Stimulated activated CD8-positive, alpha-beta memory T cell treated with anti-CD3 and anti-CD28 coated beads, Interleukin-15, amount 100 ng/mL, for 48 hours (primary cell): ENCODE measurements around the gene C5orf22.
"Not testable (repeated sequence)": the region's sequence is repeated elsewhere in the genome, so short reads cannot be mapped to it uniquely, and the experiment has no call there.

Source experiments
- DNase-seq, 2 donors: peaks; one replicate each; pipeline ENCODE4 v3.0.0-alpha.2; 2020; ENCODE audit warnings: low read depth in 2 of 2

C5orf22 gene

DNA sequence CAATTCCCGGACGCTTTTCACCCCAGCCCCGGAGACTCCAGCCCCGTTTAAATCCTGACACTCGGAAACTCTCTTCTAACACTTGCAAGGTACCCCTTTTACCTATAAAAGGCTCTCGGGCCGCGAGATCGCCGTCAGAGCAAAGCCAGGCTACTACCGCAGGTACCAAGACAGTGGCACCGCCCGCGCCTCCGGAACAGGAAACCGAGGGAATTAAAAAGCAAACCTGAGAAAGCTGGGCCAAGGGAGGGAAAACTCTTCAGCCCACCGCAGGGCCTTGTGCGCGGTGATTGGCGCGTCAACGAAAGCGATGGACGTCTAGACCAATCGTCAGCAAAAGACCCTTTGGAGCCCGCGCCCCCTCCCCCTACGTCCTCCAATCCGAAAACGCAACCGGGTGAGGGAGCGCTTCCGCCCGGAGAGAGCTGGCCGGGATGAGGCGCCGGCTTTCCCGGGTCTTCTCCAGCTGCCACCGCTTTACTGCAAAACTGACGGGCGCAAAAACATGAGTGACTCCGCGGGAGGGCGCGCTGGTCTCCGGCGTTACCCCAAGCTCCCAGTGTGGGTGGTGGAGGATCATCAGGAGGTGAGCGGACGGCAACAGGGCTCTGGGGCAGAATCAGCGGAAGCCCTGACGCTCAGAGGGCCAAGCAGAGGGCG lies at the start of gene C5orf22, which contains the start of gene DROSHA:
TSS of gene C5orf22 (plus strand) at position 414 of the 660 bp plus-strand sequence. CDS start at position 506, 92 bp downstream.
TSS of gene DROSHA (minus strand) at position 206 of the 660 bp plus-strand sequence. CDS start 3,034 bp downstream, outside the sequence.
- peak; percentile 89 to 91 for DNase-seq

DNA sequence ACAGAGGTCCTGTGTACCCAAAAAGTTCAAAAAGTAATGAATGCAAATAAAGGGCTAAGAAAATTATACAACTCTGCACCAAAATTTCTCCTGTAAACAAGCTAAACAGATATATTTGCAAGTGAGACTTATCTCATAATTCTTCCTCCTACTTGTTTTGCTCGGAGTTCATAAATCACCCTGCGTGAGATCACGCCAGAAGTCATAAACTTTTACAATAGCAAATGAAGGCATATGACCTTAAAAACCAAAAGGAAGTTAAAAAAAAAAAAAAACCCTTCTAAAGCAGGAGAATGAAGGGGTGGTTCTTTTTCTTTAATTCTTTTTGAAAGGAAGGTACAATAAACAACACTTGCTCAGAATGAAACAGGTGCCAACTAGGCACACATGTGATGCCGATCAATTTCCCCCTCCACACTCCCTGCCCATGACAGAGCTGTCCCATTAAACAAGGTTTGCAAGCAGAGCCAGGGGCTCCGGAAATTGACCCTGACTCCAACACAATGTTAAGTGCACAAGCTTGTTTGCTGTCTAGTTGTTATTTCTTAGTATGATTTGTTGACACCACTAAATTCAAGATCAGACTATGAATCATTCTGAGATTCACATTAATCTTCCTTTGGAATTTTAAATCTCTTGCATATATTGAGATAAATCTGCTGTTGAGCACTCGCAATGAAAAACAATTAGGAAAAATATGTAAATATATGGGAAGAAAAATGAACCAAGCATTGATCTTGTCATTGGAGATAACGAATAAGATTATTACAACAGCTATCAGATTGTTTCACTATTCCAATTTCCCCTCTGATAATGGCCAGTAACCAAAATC lies 46.5 kb upstream of the C5orf22 start:
- no peak for DNase-seq

DNA sequence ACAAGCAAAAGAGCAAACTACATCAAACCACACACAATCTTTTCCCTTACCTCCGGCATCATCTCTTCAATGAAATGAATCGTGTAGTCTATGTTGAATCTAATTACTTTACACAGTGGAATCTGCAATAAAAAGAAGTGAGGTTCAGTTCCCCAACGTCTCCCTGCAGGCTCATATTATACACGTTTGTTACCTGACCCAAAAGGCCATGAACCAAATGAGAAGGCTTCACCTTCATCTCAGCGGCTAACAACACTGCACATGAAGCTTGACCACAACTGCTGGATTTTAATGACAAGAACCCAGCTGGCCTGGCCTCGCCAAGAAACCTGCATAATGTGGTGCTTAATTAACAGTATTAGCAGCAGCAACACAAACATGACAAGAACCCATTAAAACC lies 45.7 kb upstream of the C5orf22 start:
- no peak for DNase-seq

DNA sequence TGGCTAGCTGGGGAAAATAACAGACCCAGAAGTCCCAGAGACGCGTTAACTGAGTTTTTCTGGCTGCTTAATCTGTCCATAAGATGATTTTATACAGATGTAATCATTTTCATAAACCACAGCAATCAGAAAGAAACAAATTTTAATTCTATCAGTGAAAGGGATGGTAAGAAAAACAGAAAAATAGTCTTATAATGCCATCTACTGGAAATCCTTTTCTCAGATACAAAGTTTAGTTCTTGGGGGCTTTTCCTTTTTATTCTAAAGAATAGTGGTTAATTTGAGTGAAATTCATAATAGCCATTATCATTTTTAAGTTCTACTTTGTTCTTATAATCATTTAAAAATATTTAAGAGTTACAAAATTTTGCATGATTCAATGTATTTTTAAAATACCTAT lies 44.6 kb upstream of the C5orf22 start:
- no peak for DNase-seq

DNA sequence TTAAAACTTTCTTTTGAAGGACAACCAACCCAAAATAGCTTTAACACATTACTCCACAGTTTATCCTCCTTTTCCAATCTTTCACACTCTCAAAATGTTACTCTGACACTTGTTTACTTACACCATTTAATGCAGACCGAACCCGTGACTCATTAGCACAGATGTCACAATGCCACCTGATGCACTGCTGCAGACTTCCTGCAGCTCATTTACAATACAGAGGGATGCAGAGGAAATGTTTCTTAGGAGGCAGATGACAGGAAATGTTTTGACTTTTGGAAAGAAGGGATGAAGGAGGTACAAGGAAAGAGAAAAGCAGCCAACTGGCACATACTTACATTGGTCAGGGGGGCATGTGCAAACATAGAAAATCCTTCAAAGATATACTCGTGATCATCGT lies 39.2 kb upstream of the C5orf22 start:
- no peak for DNase-seq

DNA sequence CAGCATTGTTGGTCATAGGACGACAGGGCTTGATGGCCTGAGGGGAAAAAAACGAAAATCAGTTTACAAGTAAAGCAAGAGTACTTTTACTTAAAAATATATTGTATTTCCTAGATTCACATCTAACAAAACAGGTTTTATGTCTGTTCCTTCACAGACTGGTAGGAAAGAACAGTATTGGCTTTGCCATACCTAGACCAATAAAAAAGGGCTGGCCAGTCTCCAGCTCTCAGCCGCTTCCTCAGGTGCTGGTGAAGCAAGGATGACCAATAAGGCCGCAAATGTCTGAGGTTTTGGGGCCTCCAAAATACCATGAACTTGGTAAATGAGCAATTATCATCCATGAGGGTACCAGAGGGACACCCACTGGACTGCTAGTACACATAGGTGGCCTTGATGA lies 36.8 kb upstream of the C5orf22 start:
- no peak for DNase-seq

DNA sequence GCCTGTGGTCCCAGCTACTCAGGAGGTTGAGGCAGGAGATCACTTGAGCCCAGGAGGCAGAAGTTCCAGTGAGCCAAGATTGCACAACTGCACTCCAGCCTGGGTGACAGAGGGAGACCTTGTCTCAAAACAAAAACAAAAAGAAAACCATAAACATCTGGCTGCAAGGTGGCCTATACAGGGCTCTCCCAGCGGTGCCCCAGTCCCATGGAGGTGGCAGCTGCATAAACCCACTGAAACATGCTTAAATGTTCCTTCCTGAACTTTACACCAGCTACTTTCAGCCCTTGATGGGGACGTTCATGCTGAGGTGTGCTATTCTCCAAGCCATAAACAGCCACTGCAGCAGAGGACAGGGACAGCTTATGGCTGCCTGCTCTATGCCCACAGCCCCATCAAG lies 35.8 kb upstream of the C5orf22 start:
- no peak for DNase-seq

DNA sequence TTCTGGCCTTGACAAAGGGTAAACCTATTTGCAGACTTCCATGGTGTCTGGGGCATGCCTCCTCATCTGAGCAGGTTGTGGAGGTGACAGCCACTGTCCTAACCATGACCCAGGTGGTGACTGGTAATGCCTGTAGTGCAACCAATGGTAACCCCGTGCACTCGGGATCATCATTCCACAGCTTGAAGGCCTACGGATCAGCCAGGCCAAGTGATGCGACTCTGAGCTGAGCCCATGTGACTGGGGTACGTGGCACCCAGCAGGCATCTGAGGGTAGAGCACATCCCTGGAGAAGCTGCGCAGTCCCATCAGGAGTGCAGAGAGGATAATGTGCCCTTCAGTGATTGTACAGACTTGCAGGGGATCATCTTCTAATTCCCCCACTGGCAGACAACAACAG lies 35.2 kb upstream of the C5orf22 start:
- DNase-seq, result no peak

DNA sequence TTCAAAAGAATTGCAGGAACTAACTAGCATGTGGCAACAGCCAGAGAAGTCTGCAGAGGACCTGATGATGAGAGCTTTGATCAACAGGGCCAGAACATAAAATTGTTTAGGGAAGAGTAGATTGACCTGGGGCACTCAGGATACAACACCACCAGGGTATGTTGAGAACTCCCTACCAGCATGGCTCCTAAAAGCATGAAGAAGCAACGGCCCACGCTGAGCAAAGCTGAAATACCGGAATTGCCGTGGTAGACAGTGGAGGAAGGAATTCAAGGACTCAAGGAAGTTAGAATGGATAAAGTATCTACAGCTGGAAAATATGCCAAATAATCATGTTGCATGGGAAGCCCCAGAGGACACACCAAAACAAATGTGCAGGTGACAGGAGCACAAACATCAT lies 31.8 kb upstream of the C5orf22 start:
- DNase-seq, result no peak

DNA sequence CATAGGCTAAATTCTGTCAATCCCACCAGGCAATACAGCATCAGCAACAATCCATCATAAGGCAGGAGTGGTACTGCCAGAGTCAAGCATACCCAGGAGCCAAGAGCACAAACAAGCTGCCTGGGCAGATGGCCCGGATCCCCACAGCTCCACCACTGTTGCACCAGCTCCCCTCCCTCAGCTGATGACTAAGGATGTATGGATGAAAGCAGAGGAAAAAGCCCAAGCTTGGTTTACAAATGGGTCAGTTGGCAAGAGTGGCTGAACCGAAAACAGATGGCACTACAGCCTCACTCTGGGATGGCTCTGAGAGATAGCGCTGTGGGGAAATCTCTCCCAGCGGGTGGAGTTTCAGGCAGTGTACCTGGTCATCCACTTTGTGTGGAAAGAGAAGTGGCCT lies 29.6 kb upstream of the C5orf22 start:
- no peak for DNase-seq

DNA sequence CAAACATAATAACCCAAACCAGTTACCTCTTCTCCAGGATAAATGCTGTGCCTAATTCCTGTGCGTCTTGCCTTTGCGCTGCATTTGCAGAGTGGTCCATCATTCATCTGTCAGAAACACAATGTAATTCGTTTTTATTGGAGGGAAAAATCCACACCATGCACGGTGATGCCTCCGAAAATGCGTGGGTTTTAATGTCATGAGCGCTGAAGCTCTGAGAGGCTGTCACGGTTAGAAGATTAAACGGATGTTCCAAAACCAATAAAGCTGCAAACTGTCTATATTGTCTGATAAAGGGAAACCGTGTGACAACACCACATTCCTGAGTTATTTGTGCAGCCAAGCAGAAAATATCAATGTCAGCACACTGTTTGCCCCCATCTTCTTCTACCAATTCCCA lies 27.6 kb upstream of the C5orf22 start:
- no peak for DNase-seq

DNA sequence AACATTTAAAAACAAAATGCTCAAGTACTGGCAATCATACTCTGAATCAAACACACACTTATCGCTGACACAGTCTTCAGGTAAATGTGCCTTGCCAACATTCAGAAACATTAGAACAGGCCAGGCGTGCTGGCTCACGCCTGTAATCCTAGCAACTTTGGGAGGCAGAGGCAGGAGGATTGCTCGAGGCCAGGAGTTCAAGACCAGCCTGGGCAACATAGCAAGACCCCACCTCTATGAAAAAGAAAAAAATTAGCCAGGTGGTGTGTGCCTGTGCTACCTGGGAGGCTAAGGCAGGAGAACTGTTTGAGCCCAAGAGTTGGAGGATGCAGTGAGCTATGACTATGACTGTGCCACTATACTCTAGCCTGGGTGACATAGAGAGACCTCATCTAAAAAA lies 20.8 kb upstream of the C5orf22 start:
- DNase-seq, result no peak

DNA sequence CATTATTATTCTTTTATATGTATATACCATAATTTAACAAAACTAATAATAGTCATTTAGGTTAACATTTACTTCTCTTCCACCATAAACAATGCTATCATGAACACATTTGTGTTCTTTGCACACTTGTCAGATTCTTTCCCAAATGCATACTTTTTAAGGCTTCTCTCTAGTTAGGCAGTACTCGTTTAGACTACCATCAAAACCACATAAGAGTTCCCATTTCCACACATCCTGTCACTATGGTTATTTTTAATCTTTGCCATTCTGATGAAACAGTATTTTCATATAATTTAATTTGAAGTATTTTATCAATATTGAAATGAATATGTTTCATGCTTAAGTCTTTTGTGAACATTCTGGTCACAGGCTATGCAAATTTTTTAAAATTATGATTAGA lies 15.3 kb upstream of the C5orf22 start:
- DNase-seq, result no peak

DNA sequence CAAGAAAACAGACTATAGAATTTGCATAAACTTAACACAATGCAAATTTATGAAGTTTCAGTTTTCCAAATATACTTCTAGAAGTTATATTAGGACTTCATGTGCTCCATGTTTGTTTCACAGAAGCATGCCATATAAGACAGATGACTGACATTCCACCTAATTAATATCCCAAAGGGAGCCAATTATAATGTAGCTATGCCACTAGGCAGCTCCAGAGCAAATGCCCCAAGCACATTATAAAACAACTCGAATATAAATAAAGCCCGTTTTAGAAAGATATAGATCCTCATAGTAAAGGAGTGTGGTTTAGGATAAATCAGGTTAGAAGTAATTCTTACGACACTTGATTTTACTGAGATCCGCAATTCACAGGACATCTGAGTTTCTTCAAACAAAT lies 9.1 kb upstream of the C5orf22 start:
- no peak for DNase-seq

DNA sequence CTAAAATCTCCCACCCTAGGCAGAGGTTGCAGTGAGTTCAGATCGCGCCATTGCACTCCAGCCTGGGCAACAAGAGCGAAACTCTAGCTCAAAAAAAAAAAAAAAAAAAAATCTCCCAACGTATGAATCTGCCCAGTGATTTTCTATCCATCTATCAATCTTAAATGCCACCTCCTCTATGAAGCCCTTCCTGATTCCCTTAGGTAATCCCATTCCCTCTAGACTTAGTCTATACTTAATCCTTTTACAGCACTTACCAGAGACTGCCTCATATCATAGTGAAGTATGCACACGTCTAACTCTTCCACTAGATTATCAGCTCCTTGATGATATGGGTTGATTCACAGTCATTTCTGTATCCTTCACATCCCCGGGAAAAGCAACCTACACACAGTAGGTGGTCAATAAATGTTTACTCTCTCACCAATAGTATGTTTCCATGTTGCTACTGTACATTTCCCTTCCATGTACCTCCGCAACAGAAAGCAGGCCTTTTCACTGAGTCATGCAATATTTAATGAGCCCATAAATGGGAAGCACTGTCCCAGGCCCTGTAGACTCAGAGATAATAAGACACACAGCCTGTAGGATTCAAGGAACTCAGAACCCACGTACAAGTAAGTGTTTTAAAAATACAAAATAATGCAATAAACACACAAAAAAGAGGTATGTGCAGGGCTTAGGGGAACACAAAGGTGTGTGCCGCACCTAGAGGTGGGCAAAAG lies 1.4 kb upstream of the C5orf22 start:
- DNase-seq, result no peak

DNA sequence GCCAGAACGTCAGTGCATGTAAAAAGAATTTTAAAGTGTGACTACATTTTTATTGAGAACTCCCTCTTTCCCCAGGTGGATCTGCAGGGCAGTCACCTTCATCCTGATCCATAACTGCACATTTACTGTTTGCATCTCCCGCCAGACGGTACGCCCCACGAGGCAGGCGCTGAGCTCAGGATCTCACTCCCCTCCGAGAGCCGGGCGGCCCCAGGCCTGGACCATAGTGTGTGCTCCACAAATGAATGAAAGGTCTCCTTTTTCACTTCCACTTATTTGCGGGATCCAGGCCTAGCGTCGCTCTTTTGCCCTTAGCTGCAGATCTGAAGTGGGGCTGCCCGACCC lies 586 bp upstream of the C5orf22 start:
- DNase-seq, result peak; percentile 4 to 9

DNA sequence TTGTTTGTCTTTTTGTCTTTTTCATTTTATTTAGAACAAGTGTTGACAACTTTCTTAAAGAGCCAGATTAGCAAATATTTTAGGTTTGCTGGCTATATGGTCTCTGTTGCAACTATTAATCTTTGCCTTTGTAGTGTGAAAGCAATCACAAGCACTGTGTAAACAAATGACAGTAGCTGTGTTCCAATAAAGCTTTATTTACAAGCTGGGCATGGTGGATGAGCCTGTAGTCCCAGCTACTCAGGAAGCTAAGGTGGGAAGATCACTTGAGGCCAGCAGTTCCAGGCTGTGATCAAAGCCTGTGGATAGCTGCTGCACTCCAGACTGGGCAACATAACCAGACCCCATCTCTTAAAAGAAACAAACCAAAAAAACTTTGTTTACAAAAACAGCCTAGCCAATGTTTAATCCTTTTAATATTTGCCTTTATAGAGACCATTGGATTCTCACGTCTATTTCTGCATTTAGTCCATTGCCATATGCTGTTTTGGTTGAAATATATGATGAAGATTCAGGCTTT lies 2.5 kb downstream of the C5orf22 start:
- no peak for DNase-seq

DNA sequence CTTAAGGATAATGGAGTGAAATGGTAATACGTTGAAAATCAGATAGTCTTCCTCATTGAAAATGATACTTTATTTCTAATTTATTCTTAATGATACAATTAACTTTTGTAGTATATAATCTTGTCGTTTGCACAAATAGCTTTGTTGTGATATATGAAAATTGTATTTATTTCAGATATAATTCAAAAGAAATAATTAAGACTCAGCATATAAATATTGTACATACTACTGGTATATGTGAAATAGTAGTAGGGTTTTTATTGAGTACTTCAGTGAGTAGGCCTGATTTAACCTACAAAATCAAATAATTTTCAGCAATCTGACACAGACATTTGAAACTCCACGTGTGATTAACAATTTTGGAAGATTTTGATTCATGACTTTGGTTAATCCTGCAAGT lies 4.8 kb downstream of the C5orf22 start:
- DNase-seq, result no peak

DNA sequence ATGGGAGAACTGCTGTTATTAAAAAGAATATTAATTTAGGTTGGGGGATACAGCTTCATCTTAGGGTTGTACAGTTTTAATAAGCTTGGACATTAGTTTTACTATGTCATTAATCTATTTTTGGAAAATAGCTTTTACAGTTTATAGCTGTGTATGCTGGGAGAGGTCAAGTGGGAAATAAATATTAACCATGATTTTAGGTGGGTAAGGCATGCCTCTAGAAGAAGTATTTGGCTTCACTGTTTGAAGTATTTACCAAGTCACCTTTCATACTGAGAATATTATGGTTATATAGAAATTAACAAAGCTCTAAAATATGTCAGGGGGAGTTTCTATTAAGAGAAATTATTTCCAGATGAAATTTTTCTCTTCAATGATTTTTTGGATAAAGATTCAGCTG lies 5.2 kb downstream of the C5orf22 start:
- no peak for DNase-seq

DNA sequence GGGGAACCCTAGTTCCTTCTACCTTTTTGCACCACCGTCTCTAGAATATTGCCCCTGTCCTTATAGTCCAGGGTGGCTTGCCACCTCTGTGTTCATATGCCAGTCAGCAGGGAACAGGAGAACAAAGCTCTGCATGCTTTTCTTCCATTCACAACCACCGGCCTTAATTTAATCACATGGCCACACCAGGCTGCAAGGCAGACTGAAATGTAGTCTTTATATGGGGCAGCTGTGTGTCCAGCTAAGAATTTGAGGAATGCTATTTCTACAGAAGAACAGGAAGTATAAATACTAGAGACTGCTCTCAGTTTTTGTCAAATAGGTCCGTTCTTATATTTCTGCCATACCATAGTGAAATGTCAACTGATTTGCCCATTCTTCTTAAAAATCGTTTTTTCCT lies 5.8 kb downstream of the C5orf22 start:
- no peak for DNase-seq

DNA sequence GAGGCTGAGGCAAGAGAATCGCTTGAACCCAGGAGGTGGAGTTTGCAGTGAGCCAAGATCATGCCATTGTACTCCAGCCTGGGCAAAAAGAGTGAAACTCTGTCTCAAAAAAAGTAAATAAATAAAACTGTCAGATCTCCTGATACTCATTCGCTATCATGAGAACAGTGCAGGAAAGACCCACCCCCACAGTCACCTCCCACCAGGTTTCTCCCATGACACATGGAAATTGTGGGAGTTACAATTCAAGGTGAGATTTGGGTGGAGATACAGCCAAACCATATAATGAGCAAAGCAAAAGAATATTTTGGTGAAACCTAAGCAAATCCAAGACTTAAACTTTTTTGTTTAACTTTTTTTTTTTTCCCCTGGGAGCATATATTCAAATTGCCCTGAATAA lies 17.0 kb downstream of the C5orf22 start:
- not testable (repeated sequence) for DNase-seq

DNA sequence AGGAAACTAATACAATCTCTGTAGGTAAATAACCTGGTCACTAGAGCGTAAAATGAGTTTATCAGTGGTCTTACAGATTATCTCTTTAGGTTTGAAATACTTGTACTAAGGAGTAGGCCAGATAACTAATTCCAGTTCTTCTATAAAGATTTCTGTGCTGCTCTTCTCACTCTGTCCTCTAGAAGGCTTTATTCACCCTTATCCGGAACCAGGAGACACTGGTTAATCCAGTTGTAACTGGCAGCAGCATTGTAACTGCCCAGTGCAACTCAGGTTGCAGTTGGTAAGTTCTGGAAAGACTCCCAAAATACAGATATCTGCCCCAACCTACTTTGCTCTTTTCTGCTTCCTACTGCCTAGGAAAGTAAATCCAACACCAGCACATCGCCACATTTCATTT lies 19.8 kb downstream of the C5orf22 start:
- no peak for DNase-seq

DNA sequence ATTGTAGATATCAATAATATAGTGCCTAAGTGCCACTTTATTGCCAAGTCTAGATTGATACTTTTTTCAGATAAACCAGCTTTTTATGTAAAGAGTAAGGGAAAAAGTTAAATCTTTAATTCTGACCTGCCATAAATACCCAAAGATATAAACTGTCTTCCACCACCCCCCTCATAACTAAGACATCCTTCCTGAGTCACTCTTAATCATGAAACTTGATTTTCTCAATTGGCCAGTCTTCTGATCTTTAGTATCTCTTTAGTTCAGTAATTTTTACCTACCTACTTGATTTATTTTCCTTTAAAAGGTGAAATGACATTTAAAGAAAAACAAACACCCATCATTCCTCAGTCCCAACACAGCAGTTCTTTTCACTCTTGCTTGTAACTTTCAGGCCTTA lies 21.8 kb downstream of the C5orf22 start:
- DNase-seq, result no peak
